ENCODE data around the gene HNF4A.

Gene HNF4A

DNA sequence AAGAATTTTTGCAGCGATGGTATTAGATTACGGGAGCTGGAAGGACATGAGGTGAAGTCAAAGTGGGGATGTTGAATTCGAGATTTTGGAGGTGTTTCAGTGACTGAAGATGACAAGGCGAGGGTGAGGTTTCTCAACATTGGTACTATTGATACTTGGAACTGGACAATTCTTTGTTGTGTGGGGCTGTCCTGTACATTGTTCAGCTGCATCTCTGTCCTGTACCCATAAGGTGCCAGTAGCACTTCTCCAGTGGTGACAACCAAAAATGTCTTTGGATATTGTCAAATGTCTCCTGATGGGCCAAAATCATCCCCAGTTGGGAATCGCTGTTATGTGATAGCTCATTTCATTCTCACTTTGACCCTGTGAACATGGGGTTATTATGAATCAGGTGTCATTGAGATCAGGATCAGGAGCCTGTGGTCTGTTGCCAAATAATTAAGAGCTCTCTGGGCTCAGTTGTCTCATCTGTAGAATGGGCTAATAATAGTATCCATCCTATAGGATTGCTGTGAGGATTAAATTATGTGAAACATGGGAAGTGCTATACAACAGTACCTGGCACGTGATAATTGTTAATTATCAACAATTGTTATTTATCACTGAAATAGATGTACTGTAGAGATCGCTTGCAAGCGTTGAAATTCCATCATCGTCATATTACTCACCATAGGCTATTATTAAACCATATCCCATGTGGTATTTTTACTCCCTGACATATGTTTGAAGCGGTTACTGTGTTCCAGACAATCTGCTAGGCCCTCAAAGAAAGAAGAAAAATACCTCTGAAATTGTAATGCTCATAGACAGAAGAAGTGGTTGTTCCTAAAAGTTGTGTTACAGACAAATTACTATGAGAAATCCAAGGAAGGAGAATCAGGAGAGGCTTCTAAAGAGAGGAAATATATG lies 71.6 kb downstream of the HNF4A start:
- DNase-seq (ENCODE audit: low read depth) = no peak

GRCh38 chr20:44427804-44428173 lies 72.3 kb downstream of the HNF4A start:
- DNase-seq (ENCODE audit: low read depth) = no peak

DNA sequence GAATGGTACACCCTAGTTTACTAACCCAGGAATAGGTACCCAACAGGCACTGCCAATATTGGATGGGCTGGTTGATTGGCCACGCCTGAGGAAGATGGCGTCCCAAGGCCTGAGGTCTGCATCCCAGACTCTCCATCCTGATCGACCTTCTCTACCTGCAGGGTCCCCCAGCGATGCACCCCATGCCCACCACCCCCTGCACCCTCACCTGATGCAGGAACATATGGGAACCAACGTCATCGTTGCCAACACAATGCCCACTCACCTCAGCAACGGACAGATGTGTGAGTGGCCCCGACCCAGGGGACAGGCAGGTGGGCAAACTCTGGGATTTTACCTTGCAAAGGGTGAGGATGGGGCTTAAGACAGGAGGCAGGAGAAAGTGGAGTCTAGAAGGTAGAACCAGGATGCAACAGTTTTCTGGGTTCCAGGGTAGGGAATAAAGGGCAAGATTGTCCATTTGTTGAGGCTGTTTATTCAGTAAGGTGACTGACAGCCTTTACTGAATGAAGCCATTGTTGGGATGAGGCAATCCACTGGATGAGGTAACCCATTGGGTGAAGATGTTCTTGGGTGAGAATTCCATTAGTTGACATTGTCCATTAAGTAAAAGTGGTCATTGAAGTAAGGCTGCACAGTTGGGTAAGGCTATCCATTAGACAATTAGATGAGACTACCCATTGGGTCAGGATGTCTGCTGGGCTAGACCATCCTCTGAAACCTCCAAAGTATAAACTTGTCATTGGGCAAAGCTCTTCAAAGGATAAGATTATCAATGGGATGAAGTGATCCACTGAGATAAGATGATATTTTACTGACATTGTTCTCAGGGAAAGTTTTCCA lies 72.9 kb downstream of the HNF4A start:
- DNase-seq (ENCODE audit: low read depth) = no peak

- DNase-seq (ENCODE audit: low read depth) = no peak
Measured at GRCh38 chr20:44429017-44429339, 73.5 kb downstream of the HNF4A start.

DNA sequence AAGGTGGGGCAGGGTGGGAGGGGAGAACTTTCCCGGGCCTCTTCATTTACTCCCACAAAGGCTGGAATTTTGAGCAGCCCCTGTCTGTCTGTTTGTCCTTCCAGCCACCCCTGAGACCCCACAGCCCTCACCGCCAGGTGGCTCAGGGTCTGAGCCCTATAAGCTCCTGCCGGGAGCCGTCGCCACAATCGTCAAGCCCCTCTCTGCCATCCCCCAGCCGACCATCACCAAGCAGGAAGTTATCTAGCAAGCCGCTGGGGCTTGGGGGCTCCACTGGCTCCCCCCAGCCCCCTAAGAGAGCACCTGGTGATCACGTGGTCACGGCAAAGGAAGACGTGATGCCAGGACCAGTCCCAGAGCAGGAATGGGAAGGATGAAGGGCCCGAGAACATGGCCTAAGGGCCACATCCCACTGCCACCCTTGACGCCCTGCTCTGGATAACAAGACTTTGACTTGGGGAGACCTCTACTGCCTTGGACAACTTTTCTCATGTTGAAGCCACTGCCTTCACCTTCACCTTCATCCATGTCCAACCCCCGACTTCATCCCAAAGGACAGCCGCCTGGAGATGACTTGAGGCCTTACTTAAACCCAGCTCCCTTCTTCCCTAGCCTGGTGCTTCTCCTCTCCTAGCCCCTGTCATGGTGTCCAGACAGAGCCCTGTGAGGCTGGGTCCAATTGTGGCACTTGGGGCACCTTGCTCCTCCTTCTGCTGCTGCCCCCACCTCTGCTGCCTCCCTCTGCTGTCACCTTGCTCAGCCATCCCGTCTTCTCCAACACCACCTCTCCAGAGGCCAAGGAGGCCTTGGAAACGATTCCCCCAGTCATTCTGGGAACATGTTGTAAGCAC lies 74.1 kb downstream of the HNF4A start:
- no peak for DNase-seq (ENCODE audit: low read depth)

DNA sequence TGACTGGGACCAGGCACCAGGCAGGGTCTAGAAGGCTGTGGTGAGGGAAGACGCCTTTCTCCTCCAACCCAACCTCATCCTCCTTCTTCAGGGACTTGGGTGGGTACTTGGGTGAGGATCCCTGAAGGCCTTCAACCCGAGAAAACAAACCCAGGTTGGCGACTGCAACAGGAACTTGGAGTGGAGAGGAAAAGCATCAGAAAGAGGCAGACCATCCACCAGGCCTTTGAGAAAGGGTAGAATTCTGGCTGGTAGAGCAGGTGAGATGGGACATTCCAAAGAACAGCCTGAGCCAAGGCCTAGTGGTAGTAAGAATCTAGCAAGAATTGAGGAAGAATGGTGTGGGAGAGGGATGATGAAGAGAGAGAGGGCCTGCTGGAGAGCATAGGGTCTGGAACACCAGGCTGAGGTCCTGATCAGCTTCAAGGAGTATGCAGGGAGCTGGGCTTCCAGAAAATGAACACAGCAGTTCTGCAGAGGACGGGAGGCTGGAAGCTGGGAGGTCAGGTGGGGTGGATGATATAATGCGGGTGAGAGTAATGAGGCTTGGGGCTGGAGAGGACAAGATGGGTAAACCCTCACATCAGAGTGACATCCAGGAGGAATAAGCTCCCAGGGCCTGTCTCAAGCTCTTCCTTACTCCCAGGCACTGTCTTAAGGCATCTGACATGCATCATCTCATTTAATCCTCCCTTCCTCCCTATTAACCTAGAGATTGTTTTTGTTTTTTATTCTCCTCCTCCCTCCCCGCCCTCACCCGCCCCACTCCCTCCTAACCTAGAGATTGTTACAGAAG lies 75.0 kb downstream of the HNF4A start:
- DNase-seq (ENCODE audit: low read depth) = no peak

- DNase-seq (ENCODE audit: low read depth) = no peak
Measured at GRCh38 chr20:44431118-44431501, 75.6 kb downstream of the HNF4A start.

- no peak for DNase-seq (ENCODE audit: low read depth)
Measured at GRCh38 chr20:44431502-44432234, 76.2 kb downstream of the HNF4A start.

DNA sequence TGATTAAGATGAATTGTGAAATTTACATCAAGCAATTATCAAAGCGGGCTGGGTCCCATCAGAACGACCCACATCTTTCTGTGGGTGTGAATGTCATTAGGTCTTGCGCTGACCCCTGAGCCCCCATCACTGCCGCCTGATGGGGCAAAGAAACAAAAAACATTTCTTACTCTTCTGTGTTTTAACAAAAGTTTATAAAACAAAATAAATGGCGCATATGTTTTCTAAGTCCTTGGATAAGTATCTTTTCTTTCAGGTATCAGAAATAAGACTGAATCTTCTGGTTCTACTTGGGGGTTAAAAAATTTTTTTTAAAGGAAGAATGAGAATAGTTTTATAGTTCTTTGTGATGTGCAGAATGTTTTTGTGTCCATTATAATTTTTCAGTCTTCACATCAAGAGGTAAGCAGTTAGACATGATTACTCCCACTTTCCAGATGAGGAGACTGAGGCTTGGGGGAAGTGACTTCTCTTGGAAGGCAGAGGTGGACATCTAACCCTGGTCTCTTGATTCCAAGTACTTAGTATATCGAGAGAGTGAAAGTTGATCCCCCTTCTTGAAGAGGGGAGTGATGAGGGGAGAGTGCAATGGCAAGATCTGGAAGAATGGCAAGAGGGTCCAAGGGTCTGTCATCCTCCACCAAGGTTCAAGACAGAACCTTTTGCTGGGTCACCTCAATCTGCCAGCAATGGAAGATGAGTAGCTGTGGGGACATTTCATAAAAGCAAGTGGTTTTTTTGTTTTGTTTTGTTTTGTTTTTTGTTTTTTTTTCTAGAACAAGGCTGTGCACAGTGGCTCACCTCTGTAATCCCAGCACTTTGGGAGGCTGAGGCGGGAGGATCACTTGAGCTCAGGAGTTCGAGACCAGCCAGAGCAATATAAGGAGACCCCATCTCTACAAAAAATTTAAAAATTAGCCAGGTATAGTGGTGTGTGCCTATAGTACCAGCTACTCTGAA lies 77.4 kb downstream of the HNF4A start:
- DNase-seq (ENCODE audit: low read depth) = no peak

DNA sequence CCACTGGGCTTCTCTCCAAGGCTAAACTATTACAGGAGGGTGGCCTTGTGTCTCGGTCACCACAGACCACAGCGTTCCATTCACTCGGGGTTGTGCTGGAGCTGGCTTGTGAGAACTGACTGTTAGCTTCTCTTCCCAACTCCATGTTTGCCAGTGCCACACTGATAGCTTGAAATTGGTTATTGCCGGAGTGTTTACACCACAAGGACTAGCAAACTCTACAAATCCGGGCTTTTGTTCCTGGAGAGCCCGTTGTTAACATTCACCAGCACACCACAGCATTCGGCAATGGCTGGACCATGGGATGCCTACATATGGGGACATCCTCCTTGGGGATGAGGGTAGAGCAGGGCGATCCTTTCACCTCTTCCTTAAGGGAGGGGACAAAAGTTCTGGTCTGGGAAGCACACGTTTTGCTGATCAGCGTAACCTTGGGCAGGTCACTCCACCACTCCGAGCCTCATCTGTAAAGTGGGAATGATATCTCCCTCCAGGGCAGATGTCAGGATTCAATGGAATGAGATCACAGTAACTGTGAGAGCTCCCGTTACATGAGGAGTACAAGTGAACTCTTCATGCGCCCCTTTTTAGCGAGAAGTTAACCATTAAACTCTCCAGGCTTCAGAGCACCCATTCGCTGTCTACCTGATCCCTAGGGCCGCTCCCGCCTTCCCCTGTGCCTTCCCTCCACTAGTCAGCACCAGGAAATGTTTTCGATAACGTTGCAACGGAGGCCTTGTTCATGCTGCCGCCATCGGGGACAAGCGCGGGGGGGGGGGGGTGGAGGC lies 78.4 kb downstream of the HNF4A start:
- no peak for DNase-seq (ENCODE audit: low read depth)

GRCh38 chr20:44435630-44436335 lies 80.3 kb downstream of the HNF4A start:
- DNase-seq (ENCODE audit: low read depth) = no peak

DNA sequence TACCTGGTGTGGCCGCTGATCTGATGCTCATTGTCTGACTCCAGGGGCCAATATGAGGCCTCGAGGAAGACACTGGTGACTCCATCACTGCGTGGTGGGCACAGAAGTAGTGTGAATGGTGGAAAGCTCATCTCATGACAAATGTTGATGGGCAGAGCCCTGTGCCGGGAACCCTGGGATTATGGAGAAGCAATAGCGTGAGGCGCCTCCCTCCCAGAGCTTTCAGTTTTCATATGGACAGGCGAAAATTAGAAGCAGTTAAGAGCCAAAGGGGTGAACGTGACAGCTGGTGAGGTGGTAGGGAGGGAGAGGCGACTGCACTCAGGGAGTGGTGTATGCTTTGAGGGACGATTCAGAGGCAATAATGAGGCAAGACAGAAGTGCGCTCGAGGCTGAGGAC lies 80.9 kb downstream of the HNF4A start:
- DNase-seq (ENCODE audit: low read depth) = no peak

- DNase-seq (ENCODE audit: low read depth) = no peak
Measured at GRCh38 chr20:44437497-44437896, 82.0 kb downstream of the HNF4A start.

GRCh38 chr20:44438782-44439181 lies 83.3 kb downstream of the HNF4A start:
- no peak for DNase-seq (ENCODE audit: low read depth)

DNA sequence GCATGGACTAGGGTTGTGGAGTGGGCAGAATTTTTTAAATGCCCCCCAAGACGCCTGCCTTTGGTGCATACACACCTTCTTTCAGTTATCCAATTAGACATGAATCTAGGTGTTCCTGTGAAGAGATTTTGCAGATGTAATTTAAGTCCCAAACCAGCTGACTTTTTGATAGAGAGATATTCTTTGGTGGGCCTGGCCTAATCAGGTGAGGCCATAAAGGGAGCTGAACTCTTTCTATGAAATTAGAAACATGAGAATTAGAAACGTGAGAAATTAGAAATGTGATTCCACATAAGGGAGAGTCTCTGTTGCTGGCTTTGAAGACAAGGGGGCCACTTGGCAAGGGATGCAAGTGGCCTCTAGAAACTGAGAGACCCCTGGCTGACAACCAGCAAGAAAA lies 83.8 kb downstream of the HNF4A start:
- DNase-seq (ENCODE audit: low read depth) = no peak

- no peak for DNase-seq (ENCODE audit: low read depth)
Measured at GRCh38 chr20:44442298-44443070, 87.0 kb downstream of the HNF4A start.
